Stimulated activated CD4-positive, alpha-beta T cell treated with anti-CD3 and anti-CD28 coated beads, Interleukin-1b, Interleukin-23, amount 100 ng/mL, for 4 hours (primary cell): ENCODE results near the gene GCKR.
"Not testable (repeated sequence)": the region's sequence is repeated elsewhere in the genome, so short reads cannot be mapped to it uniquely, and the experiment has no call there.

Experiments used
- DNase-seq, 2 donors: peaks; one replicate each; pipeline ENCODE4 v3.0.0-alpha.2; 2020; ENCODE audit warnings: low read depth in 2 of 2

GCKR gene

DNA sequence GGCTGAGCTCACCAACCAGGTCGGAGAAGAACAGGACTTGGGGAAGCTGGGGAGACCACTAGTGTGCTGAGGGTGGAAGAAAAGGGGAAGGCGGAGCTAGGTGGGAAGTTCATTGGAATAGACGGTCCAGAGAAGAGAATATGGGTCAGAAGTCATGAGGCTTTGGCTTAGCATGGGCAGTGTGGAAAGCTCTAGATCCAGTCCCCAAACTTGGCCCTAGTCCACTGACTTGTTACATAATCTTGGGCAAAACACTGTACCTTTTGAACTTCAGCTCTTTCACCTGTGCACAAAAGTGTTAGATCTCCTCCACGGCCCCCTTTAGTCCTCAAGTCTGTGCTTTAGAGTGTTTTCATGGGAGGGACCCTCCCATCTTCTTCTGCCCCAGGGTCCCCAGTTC lies 10.7 kb downstream of the GCKR start:
- no peak for DNase-seq

DNA sequence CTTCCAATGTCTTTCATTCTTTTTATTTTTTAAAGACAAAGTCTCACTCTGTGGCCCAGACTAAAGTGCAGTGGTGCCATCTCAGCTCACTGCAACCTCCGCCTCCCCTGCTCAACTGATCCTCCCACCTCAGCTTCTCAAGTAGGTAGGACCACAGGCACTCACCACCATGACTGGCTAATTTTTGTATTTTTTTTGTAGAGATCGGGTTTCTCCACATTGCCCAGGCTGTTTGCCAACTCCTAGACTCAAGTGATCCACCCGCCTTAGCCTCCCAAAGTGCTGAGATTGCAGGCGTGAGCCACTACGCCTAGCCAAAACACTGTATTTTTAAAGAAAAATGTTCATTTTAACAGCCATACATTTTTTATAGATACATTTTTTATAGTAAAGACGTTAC lies 12.7 kb downstream of the GCKR start:
- DNase-seq = no peak

DNA sequence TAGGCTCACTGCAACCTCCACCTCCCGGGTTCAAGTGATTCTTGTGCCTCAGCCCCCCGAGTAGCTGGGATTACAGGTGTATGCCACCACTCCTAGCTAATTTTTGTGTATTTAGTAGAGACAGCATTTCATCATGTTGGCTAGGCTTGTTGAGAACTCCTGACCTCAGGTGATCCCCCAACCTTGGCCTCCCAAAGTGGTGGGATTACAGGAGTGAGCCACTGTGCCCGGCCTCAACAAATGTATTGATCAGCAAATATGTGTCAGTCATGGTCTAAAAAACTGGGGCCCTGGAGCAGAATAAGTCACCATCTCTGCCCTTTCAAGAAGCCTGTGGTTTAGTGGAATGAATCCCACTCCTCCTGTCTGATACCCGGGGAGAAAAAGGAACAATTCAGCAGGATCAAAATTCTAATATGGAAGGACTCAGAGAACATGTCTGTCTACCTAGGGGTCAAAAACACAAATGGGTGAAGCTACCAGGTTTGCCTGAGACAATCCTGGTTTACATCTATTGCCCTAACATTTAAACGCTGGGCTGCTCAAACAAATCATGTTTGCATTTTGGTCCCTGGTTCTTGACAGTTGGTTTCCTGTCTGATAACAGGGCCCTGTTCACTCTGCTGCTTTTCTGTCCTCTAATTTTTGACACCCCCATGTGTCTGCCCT lies 21.6 kb downstream of the GCKR start:
- DNase-seq = no peak

DNA sequence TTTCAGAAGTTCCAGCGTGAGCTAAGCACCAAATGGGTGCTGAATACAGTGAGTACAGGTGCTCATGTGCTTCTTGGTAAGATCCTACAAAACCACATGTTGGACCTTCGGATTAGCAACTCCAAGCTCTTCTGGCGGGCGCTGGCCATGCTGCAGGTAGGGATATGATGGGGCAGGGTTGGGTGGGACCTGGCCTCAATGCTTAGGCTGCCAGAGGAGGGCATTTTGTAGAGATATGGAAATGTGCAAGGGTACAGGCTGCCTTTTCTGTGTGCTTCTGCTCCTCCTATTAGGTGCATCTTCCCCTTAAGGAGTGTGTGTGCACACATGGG lies 22.1 kb downstream of the GCKR start:
- no peak for DNase-seq

DNA sequence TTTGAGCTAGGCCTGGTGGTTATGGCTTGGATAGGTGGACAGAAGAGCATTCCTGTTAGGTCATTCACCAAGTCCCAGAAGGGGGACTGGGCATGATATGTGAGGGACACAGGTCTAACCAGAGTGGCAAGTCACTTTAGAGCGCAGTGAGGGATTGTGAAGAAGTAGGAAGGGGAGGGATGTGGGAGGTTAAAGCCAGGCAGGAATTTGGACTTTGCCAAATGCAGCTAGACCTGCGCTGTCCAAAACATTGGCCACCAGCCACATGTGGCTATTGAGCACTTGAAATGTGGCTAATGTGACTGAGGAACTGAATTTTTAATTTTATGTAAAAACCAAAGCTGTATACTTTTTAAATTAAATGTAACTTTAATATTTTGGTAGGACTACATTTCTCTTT lies 23.7 kb downstream of the GCKR start:
- DNase-seq = no peak

DNA sequence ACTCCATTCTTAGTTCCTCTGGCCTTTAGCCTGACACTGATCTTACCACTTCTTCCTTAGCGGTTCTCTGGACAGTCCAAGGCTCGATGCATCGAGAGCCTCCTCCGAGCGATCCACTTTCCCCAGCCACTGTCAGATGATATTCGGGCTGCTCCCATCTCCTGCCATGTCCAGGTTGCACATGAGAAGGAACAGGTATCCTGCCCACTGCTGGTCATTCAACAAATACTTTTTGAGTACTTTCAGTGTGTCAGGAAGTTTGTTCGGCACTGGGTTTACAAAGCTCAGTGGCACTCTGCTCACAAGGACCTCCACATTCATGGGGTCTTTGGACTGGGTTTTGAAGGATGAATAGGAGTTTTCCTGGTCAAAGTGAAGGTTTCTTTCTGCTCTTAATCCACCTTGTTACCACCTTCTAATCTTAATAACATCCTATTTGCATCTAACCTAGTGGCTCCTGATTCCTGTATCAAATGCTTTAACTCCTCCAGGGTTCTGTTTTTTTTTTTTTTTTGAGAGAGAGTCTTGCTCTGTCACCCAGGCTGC lies 25.8 kb downstream of the GCKR start:
- no peak for DNase-seq

DNA sequence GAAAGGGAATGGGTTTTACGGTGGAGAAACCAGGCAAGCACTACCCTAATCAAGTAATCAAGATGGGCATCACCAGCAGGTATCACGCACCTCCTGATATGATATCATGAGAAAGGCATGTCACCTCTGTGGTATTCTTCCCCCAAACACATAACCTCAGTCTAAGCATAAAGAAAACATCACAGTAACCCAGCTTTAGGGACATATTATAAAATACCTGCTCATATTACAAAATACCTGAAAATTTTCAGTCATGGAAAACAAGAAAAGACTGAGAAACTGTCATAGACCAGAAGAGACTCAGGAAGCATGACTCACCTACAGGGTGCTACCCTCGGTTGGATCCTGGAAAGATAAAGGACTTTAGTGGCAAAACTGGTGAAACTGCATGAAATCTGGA lies 30.5 kb downstream of the GCKR start:
- no peak for DNase-seq

DNA sequence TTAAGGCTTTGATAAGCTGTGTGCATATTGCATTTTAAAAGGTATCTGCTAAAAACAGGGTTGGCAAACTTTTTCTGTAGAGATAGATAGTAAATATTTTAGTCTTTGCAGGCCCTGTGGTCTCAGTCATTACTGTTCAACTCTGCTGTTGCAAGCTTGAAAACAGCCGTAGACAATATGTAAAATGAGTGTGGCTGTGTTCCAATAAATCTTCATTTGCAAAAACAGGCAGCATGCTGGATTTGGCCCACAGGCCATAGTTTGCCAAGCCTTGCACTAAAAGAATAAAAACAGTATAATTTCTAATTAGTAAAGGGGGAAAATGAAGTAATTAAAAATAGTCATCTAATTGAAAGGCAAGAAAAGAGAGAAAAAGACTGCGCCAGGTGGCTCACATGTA lies 35.3 kb downstream of the GCKR start:
- no peak for DNase-seq

DNA sequence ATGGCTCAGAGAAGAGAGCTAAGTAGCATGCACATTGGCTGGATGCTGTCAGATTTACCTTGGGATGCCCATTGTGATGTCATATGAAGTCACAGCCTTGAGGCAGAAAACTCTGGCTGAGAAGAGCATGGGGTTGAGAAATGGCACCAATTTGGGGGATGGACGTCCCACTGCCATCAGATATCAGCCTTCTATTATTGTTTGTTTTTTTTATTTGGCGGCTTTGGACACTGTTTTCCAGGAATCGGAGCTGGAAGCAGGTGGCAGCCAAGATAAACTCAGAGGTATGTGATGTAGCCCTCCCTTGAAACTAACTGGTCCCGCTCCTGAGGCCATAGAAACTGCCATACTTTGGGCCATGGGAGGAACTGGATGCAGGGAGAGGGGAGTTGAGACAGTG lies 40.6 kb downstream of the GCKR start:
- DNase-seq = no peak

DNA sequence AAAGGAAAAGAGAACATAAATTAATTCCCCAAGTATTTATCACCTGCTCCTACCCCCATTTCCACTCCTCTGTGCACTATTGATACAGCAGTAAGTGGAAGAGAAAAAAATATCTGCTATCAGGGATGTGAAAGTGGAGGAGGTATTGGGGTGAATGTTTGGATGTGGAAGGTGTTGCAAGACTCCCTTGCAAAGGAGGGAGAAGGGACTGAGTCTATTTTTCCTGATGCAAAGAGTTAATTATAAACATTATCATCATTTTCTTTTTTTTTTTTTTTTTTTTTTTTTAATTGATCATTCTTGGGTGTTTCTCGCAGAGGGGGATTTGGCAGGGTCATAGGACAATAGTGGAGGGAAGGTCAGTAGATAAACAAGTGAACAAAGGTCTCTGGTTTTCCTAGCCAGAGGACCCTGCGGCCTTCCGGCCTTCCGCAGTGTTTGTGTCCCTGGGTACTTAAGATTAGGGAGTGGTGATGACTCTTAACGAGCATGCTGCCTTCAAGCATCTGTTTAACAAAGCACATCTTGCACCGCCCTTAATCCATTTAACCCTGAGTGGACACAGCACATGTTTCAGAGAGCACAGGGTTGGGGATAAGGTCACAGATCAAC lies 42.3 kb downstream of the GCKR start:
- DNase-seq = not testable (repeated sequence)

DNA sequence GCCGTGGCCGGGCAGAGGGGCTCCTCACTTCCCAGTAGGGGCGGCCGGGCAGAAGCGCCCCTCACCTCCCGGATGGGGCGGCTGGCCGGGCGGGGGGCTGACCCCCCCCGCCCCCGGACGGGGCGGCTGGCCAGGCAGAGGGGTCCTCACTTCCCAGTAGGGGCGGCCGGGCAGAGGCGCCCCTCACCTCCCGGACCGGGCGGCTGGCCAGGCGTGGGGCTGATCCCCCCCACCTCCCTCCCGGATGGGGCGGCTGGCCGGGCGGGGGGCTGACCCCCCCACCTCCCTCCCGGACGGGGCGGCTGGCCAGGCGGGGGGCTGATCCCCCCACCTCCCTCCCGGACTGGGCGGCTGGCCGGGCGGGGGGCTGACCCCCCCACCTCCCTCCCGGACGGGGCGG lies 43.0 kb downstream of the GCKR start:
- DNase-seq = not testable (repeated sequence)

DNA sequence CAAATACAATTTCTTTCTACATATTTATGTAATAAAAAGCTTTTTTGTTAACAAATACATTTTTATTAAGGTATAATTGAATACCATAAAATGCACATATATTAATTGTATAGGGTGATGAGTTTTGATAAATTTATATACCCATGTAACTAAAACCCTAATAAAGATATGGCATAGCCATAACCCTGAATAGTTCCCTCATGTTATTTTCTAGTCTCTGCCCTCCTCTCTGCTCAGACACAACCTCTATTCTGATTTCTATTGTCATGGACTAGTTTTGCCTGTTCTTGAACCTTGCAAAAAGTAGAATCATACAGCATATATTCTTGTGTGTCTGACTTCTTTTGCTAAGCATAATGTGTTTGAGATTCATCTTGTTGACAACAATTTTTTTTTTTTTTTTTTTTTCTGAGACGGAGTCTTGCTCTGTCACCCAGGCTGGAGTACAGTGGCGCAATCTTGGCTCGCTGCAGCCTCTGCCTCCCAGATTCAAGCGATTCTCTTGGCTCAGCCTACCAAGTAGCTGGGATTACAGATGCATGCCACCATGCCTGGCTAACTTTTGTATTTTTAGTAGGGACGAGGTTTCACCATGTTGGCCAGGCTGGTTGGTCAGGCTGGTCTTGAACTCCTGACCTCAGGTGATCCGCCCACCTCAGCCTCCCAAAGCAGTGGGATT lies 47.6 kb downstream of the GCKR start:
- no peak for DNase-seq

DNA sequence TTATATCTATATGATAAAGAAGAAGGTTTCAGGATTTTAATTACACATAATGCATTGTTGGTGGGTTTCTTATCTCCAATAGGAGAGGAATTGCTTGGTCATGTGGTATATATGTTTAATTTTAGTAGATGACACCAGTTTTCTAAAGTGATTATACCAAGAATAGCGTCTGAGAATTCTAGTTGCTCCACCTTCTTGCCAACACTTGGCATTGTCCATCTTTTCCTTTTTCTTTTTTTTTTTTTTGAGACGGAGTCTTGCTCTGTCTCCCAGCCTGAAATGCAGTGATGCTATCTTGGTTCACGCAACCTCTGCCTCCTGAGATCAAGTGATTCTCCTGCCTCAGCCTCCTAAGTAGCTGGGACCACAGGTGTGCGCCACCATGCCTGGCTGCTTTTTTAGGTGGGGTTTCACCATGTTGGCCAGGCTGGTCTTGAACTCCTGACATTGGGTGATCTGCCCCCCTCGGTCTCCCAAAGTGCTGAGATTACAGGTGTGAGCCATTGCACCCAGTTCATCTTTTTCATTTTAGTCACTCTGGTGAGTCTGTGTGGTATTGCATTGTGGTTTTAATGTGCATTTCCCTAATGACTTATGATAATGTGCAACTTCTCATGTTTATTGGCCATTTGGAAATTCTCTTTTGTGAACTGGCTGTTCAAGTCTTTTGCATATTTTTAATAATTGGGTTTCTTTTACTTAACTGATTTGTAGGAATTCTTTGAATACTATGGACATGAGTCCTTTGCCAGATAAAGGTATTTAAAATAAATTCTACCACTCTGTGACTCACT lies 48.9 kb downstream of the GCKR start:
- DNase-seq = no peak

DNA sequence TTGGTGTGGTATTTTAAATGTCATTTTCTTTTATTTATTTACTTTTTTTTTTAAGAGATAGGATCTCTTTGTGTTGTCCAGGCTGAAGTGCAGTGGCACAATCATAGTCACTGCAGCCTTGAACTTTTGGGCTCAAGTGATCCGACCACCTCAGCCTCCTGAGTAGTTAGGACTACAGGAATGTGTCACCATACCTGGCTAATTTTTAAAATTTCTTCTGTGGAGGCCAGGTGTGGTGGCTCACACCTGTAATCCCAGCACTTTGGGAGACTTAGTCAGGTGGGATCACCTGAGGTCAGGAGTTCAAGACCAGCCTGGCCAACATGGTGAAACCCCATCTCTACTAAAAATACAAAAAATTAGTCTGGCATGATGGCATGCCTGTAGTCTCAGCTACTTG lies 52.7 kb downstream of the GCKR start:
- no peak for DNase-seq

DNA sequence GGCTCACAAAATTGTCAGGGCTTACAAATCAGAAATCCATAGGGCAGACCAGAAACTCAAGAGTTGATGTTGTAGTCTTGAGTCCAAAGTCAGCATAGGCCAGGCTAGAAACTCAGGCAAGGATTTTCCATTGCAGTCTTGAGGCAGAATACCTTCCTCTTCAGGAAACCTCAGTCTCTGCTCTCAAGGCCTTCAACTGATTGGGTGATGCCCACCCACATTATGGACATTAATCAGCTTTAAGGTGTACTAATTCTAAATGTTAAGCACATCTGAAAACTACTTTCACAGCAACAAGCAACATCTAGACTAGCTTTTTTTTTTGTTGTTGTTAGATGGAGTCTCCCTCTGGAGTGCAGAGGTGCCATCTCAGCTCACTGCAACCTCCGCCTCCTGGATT lies 54.9 kb downstream of the GCKR start:
- DNase-seq = no peak

DNA sequence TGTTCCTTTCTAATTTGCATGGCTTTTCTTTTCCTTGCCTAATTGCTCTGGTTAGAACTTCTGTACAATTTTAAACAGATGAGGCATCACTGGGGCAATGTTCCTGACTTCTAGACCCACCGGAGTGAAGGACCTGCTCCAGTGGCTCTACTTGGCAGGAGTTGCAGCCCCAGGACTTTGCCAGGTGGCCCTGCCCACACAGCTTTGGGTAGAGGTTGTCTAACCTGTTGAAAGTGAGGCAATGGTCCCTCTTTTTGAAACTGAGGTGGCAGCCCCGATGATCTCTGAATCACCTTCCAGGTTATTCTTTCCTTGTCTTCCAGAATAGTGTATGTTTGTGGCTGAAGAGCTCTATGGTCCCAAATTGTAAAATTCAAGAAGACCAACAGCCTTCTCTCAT lies 56.3 kb downstream of the GCKR start:
- no peak for DNase-seq

DNA sequence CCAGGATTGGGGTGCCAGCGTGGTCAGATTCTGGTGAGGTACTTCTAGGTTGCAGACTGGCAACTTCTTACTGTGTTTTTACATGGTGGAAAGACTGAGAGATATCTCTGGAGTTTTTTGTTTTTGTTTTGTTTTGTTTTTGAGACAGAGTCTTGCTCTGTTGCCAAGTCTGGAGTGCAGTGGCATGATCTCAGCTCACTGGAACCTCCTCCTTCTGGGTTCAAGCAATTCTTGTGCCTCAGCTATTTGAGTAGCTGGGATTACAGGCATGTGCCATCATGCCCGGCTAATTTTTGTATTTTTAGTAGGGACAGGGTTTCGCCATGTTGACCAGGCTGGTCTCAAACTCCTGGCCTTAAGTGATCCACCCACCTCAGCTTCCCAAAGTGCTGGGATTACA lies 57.8 kb downstream of the GCKR start:
- not testable (repeated sequence) for DNase-seq

DNA sequence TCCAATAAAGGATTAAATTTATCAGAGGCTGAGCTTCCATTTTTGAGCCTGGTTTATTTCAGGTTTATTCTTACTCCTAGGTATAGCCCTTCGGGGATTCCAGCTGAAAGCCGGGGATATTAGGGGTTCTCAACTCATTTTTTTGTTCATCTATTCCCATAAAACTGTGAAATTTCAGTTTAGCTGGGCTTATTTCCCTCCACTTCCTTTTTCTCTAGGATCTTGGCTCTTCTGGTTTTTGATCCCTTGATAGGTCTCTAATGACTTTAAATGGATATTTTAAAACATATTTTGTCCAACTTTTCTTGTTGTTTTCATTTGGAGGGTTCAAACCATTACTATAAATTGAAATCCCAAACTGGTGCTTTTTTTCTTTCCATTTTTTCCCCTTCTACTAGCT lies 62.6 kb downstream of the GCKR start:
- DNase-seq = no peak

DNA sequence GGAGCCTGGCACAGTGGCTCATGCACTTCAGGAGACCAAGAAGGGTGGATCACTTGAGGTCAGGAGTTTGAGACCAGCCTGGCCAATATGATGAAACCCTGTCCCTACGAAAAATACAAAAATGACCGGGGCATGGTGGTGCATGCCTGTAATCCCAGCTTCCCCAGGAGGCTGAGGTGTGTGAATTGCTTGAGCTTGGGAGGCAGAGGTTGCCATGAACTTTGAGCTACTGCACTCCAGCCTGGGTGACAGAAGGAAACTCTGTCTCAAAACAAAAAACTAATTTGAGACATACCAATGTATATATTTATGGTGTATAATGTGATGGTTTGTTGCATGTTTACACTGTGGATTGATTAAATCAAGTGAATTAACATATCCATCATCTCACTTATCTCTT lies 64.4 kb downstream of the GCKR start:
- DNase-seq = no peak

DNA sequence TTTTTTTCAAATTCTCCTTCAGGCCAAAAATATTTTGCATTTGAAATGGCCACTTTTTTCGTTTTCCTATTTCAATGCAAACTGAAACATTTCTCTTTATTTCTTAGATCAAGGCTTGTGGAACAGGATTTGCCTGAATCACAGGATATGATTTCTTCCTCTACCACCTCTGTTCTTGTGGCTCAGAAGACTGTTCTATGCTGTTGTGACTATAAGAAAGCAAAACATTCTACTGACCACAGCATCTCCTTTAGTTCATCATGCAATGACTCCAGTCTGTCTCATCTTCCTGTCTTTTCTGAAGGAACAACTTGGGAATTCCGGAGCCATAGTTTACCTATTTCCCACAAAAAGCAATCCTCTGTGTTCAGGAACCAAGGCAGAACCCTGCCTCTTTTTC lies 70.0 kb downstream of the GCKR start:
- no peak for DNase-seq

DNA sequence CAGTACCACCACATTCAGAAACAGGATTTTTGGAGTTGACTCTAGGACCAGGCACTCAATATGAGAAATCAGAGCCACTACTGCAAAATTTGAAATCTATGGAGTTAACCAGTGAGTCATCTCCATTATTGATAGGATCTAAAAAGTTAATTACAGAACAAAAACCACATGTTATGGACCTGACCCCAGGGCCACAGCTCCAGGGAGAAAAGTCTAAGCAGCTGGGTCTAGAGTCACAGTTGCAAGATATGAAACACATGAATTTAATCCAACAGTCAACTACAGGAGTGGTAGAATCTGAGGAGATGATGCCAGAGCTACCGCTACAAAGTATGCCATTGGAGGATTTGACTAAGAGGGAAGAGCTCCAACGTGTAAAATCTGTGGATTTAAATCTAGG lies 72.8 kb downstream of the GCKR start:
- no peak for DNase-seq

DNA sequence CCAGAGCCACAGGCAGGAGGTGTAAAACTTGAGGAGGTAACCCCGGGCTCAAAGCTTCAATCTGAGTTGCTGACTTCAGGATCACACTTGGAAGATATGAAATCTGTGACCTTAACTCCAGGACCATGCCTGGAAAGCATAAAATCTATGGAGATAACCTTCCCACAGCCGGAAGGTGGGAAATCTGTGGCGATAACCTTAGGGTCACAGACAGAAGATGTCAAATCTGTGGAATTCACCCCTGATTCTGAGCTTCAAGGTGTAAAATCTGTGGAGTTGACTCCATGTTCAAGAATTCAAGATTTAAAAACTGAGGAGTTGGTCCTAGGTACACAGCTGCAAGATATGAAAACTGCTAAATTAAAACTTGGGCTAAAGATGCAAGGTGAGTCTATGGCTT lies 74.6 kb downstream of the GCKR start:
- DNase-seq = no peak

DNA sequence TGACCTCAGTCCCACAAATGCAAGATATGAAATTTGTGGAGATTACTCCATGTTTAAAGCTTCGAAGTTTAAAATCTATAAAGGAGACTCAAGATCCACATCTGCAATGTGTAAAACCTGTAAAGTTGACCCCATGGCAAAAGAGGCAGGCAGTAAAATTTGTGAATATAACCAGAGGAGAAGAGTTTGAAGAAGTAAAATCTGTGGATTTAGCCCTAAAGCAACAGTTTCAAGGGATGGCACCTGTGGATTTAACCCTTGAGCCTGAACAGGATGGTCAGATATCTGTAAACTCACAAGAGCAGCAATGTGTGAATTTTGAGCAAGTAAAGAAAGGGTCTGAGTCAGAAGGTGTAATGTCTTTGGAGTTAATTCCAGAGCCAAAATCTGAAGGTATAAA lies 75.0 kb downstream of the GCKR start:
- no peak for DNase-seq
